ENCODE results near the gene USP47. TPM values are rescaled to one million over a fixed set of nuclear protein-coding genes. Genes with fewer than 3 reads are reported as not detected.

The USP47 gene
- polyA plus RNA-seq, 1 donor from 2014 or later, result 92.6 TPM

DNA sequence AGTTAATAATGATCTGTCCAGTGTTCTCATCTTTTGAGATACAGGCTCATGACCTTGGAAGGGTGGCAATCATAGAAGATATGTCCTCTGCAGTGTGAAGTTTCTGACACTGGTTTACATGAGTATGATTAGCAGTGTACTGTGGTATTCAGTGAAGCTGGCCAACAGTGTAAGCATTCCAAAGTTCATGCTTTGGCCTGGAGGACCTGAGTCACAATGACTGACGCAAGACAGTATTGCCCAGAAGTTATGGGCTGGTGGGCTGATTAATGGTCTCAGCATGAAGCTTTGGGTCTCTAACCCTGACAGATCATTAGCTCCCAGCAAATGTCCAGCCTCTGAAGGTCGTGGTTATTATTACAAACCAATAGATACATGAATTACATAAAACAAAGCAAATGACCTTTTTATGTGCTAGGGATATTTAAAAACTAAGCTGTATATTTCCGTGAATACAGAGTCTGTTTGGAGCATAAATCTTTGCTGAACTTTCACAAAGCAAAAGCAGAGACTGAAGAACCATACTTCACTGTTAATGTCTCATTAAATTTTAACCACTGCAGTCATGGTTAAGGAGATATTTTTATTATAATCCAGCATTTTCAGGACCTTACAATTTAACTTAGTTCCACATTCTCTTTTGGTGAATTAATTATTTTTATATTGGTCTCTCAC is 28.3 kb upstream of the USP47 start:
- Histone ChIP-seq H3K4me2 (ENCODE audit: low read length) (no peak overlapping the region), H3K79me2 (replicated peaks; ENCODE audit: insufficient read depth, low read length) (no peaks in the 10 kb centered on the region), H2AFZ (ENCODE audit: low read depth, low read length) (no peak overlapping the region), H3K27ac (ENCODE audit: low read length) (no peak overlapping the region), H3F3A (ENCODE audit: insufficient read depth, low read length, poor library complexity, severe bottlenecking) (no peaks in the 10 kb centered on the region), H3K9me3 (ENCODE audit: low read length) (no peaks in the 10 kb centered on the region), H3K36me3 (ENCODE audit: insufficient read depth, low read length) (no peaks in the 10 kb centered on the region), H3K4me3 (ENCODE audit: low read length) (no peak overlapping the region), H3K27me3 (ENCODE audit: insufficient read depth, low read depth, low read length) (no peaks in the 10 kb centered on the region), H3K9me2 (ENCODE audit: insufficient read depth, low read length) (no peaks in the 10 kb centered on the region), H3K9ac (ENCODE audit: low read length) (no peak overlapping the region), H4K20me1 (ENCODE audit: insufficient read depth) (no peaks in the 10 kb centered on the region)
- no peak for TF ChIP-seq RAD21 (conservative IDR thresholded peaks at IDR 0.05)
- TF ChIP-seq POLR2AphosphoS5 (IDR thresholded peaks at IDR 0.05), result no peak
- no peak for TF ChIP-seq EP300 (conservative IDR thresholded peaks at IDR 0.05; ENCODE audit: poor library complexity, severe bottlenecking)
- TF ChIP-seq, protein P1, sequence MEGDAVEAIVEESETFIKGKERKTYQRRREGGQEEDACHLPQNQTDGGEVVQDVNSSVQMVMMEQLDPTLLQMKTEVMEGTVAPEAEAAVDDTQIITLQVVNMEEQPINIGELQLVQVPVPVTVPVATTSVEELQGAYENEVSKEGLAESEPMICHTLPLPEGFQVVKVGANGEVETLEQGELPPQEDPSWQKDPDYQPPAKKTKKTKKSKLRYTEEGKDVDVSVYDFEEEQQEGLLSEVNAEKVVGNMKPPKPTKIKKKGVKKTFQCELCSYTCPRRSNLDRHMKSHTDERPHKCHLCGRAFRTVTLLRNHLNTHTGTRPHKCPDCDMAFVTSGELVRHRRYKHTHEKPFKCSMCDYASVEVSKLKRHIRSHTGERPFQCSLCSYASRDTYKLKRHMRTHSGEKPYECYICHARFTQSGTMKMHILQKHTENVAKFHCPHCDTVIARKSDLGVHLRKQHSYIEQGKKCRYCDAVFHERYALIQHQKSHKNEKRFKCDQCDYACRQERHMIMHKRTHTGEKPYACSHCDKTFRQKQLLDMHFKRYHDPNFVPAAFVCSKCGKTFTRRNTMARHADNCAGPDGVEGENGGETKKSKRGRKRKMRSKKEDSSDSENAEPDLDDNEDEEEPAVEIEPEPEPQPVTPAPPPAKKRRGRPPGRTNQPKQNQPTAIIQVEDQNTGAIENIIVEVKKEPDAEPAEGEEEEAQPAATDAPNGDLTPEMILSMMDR (IDR thresholded peaks at IDR 0.05; ENCODE audit: poor library complexity, severe bottlenecking), result no peak
- TF ChIP-seq MXI1 (conservative IDR thresholded peaks at IDR 0.05; ENCODE audit: poor library complexity, severe bottlenecking), result no peak
- TF ChIP-seq, protein P2, sequence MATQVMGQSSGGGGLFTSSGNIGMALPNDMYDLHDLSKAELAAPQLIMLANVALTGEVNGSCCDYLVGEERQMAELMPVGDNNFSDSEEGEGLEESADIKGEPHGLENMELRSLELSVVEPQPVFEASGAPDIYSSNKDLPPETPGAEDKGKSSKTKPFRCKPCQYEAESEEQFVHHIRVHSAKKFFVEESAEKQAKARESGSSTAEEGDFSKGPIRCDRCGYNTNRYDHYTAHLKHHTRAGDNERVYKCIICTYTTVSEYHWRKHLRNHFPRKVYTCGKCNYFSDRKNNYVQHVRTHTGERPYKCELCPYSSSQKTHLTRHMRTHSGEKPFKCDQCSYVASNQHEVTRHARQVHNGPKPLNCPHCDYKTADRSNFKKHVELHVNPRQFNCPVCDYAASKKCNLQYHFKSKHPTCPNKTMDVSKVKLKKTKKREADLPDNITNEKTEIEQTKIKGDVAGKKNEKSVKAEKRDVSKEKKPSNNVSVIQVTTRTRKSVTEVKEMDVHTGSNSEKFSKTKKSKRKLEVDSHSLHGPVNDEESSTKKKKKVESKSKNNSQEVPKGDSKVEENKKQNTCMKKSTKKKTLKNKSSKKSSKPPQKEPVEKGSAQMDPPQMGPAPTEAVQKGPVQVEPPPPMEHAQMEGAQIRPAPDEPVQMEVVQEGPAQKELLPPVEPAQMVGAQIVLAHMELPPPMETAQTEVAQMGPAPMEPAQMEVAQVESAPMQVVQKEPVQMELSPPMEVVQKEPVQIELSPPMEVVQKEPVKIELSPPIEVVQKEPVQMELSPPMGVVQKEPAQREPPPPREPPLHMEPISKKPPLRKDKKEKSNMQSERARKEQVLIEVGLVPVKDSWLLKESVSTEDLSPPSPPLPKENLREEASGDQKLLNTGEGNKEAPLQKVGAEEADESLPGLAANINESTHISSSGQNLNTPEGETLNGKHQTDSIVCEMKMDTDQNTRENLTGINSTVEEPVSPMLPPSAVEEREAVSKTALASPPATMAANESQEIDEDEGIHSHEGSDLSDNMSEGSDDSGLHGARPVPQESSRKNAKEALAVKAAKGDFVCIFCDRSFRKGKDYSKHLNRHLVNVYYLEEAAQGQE (IDR thresholded peaks at IDR 0.05; ENCODE audit: borderline replicate concordance), result no peak

DNA sequence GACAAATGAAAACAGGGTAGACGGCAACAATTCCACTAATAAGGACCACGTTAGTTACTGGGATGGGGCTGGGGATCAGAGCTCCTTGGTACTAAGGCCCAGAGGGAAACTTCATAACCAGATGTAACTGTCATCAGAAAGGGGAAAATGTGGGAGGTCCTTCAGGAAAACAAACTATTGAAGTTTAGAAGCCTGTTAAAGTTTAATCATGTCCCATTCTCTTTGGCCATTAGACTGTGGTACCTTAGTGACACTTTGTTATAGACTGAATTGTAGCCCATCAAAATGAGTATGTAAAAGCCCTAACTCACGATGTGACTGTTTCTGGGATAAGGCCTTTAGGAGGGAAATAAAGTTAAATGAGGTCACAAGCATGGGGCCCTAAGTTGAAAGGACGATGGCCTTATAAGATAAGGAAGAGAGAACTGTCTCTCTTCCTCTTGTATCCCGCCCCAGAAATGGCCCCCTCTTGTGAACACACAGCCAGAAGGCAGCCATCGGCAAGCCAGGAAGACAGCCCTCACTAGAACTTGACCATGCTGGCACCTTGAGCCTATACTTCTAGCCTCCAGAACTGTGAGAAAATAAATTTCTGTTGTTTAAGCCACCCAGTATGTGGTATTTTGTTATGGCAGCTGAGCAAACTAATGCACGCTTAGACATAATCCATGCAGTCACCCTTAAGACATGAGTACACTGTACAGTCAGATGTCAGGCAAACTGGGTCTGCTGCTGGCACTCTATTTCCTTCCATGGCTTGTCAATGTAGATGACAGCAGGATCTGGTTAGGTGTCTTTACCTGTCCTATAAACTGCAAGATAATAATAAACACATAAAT is 26.9 kb upstream of the USP47 start:
- H3K27ac ChIP-seq (ENCODE audit: low read length), result no peak overlapping the region
- H3K79me2 ChIP-seq (replicated peaks; ENCODE audit: insufficient read depth, low read length), result no peaks in the 10 kb centered on the region
- H3K9me3 ChIP-seq (ENCODE audit: low read length), result no peaks in the 10 kb centered on the region
- H4K20me1 ChIP-seq (ENCODE audit: insufficient read depth), result no peaks in the 10 kb centered on the region
- H3K9me2 ChIP-seq (ENCODE audit: insufficient read depth, low read length), result no peaks in the 10 kb centered on the region
- no peaks in the 10 kb centered on the region for H3K36me3 ChIP-seq (ENCODE audit: insufficient read depth, low read length)
- H3K4me2 ChIP-seq (ENCODE audit: low read length), result no peak overlapping the region
- no peak for TF ChIP-seq SMC3 (conservative IDR thresholded peaks at IDR 0.05; ENCODE audit: poor library complexity)
- TF ChIP-seq EP300 (conservative IDR thresholded peaks at IDR 0.05; ENCODE audit: poor library complexity, severe bottlenecking), result no peak
- TF ChIP-seq, protein P1 (IDR thresholded peaks at IDR 0.05; ENCODE audit: poor library complexity, severe bottlenecking), result no peak
- TF ChIP-seq RAD21 (conservative IDR thresholded peaks at IDR 0.05), result no peak
- TF ChIP-seq, protein P2 (IDR thresholded peaks at IDR 0.05; ENCODE audit: borderline replicate concordance), result no peak
- no peak for TF ChIP-seq MXI1 (conservative IDR thresholded peaks at IDR 0.05; ENCODE audit: poor library complexity, severe bottlenecking)
- no peak for TF ChIP-seq TAF1 (IDR thresholded peaks at IDR 0.05; ENCODE audit: low read depth)
- TF ChIP-seq EZH2 (IDR thresholded peaks at IDR 0.05; ENCODE audit: borderline replicate concordance, insufficient read depth, low read length, poor library complexity, severe bottlenecking), result no peak
- no peak for TF ChIP-seq POLR2AphosphoS5 (IDR thresholded peaks at IDR 0.05)
- H3K27me3 ChIP-seq (ENCODE audit: insufficient read depth, low read depth, low read length), result no peaks in the 10 kb centered on the region
- H3K9ac ChIP-seq (ENCODE audit: low read length), result no peak overlapping the region
- H3F3A ChIP-seq (ENCODE audit: insufficient read depth, low read length, poor library complexity, severe bottlenecking), result no peaks in the 10 kb centered on the region
- no peak overlapping the region for H3K4me3 ChIP-seq (ENCODE audit: low read length)
- no peak overlapping the region for H2AFZ ChIP-seq (ENCODE audit: low read depth, low read length)
